K562 (cell line): ENCODE results near the gene CNOT10. TPM values are rescaled to one million over a fixed set of nuclear protein-coding genes. Genes with fewer than 3 reads are reported as not detected.

Source experiments
- ATAC-seq: fragments of 200-7000 bp; cut with Tn5 transposase; 3 replicates; pipeline ENCODE4 v1.9.1; 2020; ENCODE audit warnings: moderate library complexity
- BruUV-seq: library from RNA; stranded (reverse); fragments of 400-500 nt; replicated peaks from 2 replicates; lab custom pipeline; 2021; lab: Mats Ljungman, UMichigan
- CTCF ChIA-PET: fragments of 300-600 bp; formaldehyde crosslinking; extraction: SDS; loops from one replicate; lab custom pipeline; 2021; ENCODE audit warnings: low intra/inter-chr PET ratio; lab: Yijun Ruan, JAX
- POLR2A ChIA-PET: fragments of 300-600, 350-650 bp; sonication (Branson Sonifier 250); formaldehyde crosslinking; extraction: SDS; loops from one replicate; lab custom pipeline; 2021; ENCODE audit warnings: antibody characterized with exemption, inconsistent platforms; lab: Yijun Ruan, JAX
- DNase-seq, 4 experiments: peaks; one replicate each; pipeline versions ENCODE4 v3.0.0 to v3.0.0-alpha.2; 2011 to 2018; ENCODE audit warnings: low spot score in 3 of 4, mixed read lengths in 3 of 4; ENCODE audit errors: extremely low read depth in 1 of 4
- FAIRE-seq: peaks from 2 replicates; lab custom pipeline; 2011; peaks lifted over from hg19 to GRCh38; lab: Jason Lieb, UNC
- H2AFZ ChIP-seq: 2 replicates; pipeline ENCODE4 v1.6.0; 2011; ENCODE audit warnings: low read depth, low read length, control low read depth, inconsistent platforms
- H3K27ac ChIP-seq: fragments of 200-600 bp; 3 replicates; pipeline ENCODE4 v1.8.0; 2011; ENCODE audit warnings: low read depth, mild to moderate bottlenecking, control low read depth, inconsistent platforms, low read length, moderate library complexity, mixed read lengths; ENCODE audit errors: extremely low read depth
- H3K27me3 ChIP-seq, 2 experiments: fragments of 300-600 bp in 1 of 2; 2 replicates in 1 of 2; 3 replicates in 1 of 2; pipeline versions ENCODE4 v1.6.0 to v1.8.0; 2011; ENCODE audit warnings: inconsistent platforms in 2 of 2, low read length in 2 of 2, mild to moderate bottlenecking in 1 of 2, mixed read lengths in 1 of 2, moderate library complexity in 1 of 2; ENCODE audit not compliant: control insufficient read depth in 2 of 2, insufficient read depth in 2 of 2
- H3K36me3 ChIP-seq: fragments of 300-600 bp; 3 replicates; pipeline ENCODE4 v1.8.0; 2011; ENCODE audit warnings: mild to moderate bottlenecking, low read length, inconsistent platforms; ENCODE audit not compliant: control insufficient read depth, insufficient read depth
- H3K4me1 ChIP-seq, 2 experiments: fragments of 200-600 bp in 1 of 2; replicated peaks in 1 of 2; 2 replicates in 1 of 2; 3 replicates in 1 of 2; pipeline versions ENCODE4 v1.5.1 to v1.8.0; 2011; ENCODE audit warnings: inconsistent platforms in 2 of 2, low read length in 2 of 2, mild to moderate bottlenecking in 1 of 2, mixed read lengths in 1 of 2, moderate library complexity in 1 of 2; ENCODE audit not compliant: control insufficient read depth in 2 of 2, insufficient read depth in 2 of 2
- H3K4me2 ChIP-seq: 2 replicates; pipeline ENCODE4 v1.6.1; 2011; ENCODE audit warnings: low read length, control low read depth, inconsistent platforms, mixed read lengths; ENCODE audit not compliant: insufficient read depth
- H3K4me3 ChIP-seq: fragments of 200-600 bp; sonication (generic), shearing (Covaris generic); 2 replicates; pipeline ENCODE4 v1.5.1; 2016; ENCODE audit warnings: control low read depth, inconsistent platforms
- H3K79me2 ChIP-seq: fragments of 200-600 bp; 3 replicates; pipeline ENCODE4 v1.8.0; 2011; ENCODE audit warnings: low read length, inconsistent platforms; ENCODE audit not compliant: control insufficient read depth, insufficient read depth
- H3K9ac ChIP-seq, 2 experiments: 2 replicates each; pipeline versions ENCODE4 v1.6.0 to v1.6.1; 2011; ENCODE audit warnings: low read depth in 2 of 2, low read length in 2 of 2, control low read depth in 1 of 2, inconsistent platforms in 1 of 2, mild to moderate bottlenecking in 1 of 2, mixed read lengths in 1 of 2; ENCODE audit not compliant: insufficient read depth in 1 of 2
- H3K9me1 ChIP-seq: one replicate; pipeline ENCODE4 v1.6.0; 2011; ENCODE audit warnings: inconsistent platforms, mild to moderate bottlenecking, low read length, moderate library complexity; ENCODE audit not compliant: control insufficient read depth, insufficient read depth
- H3K9me3 ChIP-seq: replicated peaks from 2 replicates; pipeline ENCODE4 v1.5.1; 2011; ENCODE audit warnings: low read depth, low read length, inconsistent platforms; ENCODE audit not compliant: control insufficient read depth, insufficient read depth
- H4K20me1 ChIP-seq: replicated peaks from 2 replicates; pipeline ENCODE4 v1.6.1; 2011; ENCODE audit warnings: low read length, inconsistent platforms, mixed read lengths; ENCODE audit not compliant: control insufficient read depth, insufficient read depth
- BCOR ChIP-seq: fragments of 450-650 bp; IDR thresholded peaks from 2 replicates; pipeline ENCODE4 v1.6.1; 2016
- CBX2 ChIP-seq: fragments of 200-600 bp; sonication (generic); IDR thresholded peaks from one replicate; pipeline ENCODE4 v1.6.1; 2012; ENCODE audit warnings: mild to moderate bottlenecking, low read length, inconsistent platforms; ENCODE audit not compliant: insufficient read depth, poor library complexity, severe bottlenecking
- EZH2 ChIP-seq: IDR thresholded peaks from 2 replicates; pipeline ENCODE4 v1.6.1; 2012; ENCODE audit warnings: low read depth, mild to moderate bottlenecking, inconsistent platforms, low read length, borderline replicate concordance
- HDAC8 ChIP-seq: fragments of 450-650 bp; IDR thresholded peaks from 2 replicates; pipeline ENCODE4 v1.6.1; 2016; ENCODE audit warnings: mild to moderate bottlenecking, missing genetic modification characterization, moderate library complexity, missing compliant biosample characterization
- HMGN3 ChIP-seq: IDR thresholded peaks from 2 replicates; pipeline ENCODE4 v1.6.1; 2011; ENCODE audit warnings: borderline replicate concordance, low read depth, mild to moderate bottlenecking, mixed read lengths, low read length; ENCODE audit not compliant: insufficient read length; ENCODE audit errors: extremely low read depth
- NRF1 ChIP-seq, 2 experiments: fragments of 450-650 bp; IDR thresholded peaks in 1 of 2; conservative IDR thresholded peaks in 1 of 2; 2 replicates each; pipeline ENCODE4 v1.6.1; 2014; ENCODE audit warnings: mild to moderate bottlenecking in 2 of 2
- RB1 ChIP-seq: fragments of 450-650 bp; IDR thresholded peaks from 2 replicates; pipeline ENCODE4 v1.6.1; 2017; ENCODE audit warnings: low read depth, mild to moderate bottlenecking
- UBTF ChIP-seq, 2 experiments: IDR thresholded peaks; 2 replicates each; pipeline ENCODE4 v1.6.1; 2012; ENCODE audit warnings: improper control_type of control experiment in 2 of 2, low read depth in 2 of 2, low read length in 2 of 2, borderline replicate concordance in 1 of 2
- ZFP1 ChIP-seq: fragments of 450-650 bp; formaldehyde crosslinking; IDR thresholded peaks from 2 replicates; pipeline ENCODE4 v1.4.0; 2020; ENCODE audit warnings: mild to moderate bottlenecking, mixed read lengths
- ZMIZ1 ChIP-seq, 2 experiments: fragments of 150-350 bp in 1 of 2; IDR thresholded peaks; 2 replicates each; pipeline ENCODE4 v1.6.1; 2012 to 2016; ENCODE audit warnings: low read depth in 2 of 2, low read length in 2 of 2, mild to moderate bottlenecking in 1 of 2, moderate library complexity in 1 of 2
- ZNF24 ChIP-seq: fragments of 450-650 bp; IDR thresholded peaks from 2 replicates; pipeline ENCODE4 v1.6.1; 2016
- ZNF512 ChIP-seq: IDR thresholded peaks from 2 replicates; pipeline ENCODE4 v1.6.1; 2016; ENCODE audit warnings: missing genetic modification characterization, missing compliant biosample characterization
- ZNF717 ChIP-seq: fragments of 250-450 bp; sonication (Bioruptor Pico); IDR thresholded peaks from 2 replicates; pipeline ENCODE4 v1.5.0; 2021
- WGBS: fragments of 100-300 bp; shearing (Covaris generic); methylation state at CpG from one replicate; pipeline ENCODE4 v1.1.6; 2016; ENCODE audit warnings: low coverage, mixed read lengths; ENCODE audit not compliant: insufficient coverage; ENCODE audit errors: missing lambda C conversion rate; 5-methylcytosine and 5-hydroxymethylcytosine counted together
- in situ Hi-C: fragments of 300-500 bp; cut with MboI; formaldehyde crosslinking; loops from 4 replicates; pipeline ENCODE4 v1.15.0; 2018; ENCODE audit warnings: inconsistent platforms, mixed read lengths
- intact Hi-C: fragments of 100-400 bp; cut with micrococcal nuclease; formaldehyde crosslinking; loops from 2 replicates; pipeline ENCODE4 v1.14.2; 2022
- polyA plus RNA-seq, 8 experiments: library from polyadenylated mRNA; depleted of rRNA in 4 of 8; stranded (reverse) in 5 of 8; unstranded in 3 of 8; fragments of >200 nt; fragmentation: Nextera tagmentation in 2 of 8; fragmentation: Illumina TruSeq in 1 of 8; extraction: Ambion mirVana in 2 of 8; extraction: Trizol in 1 of 8; gene quantifications; 2 replicates each; pipeline versions ENCODE4 v1.2.1 to v1.2.3, GENCODE V29; 2011 to 2014; ENCODE audit warnings: inconsistent platforms in 1 of 8, missing spikeins in 1 of 8
- total RNA-seq, 7 experiments: library from RNA; depleted of rRNA in 6 of 7; stranded (reverse); fragments of >200 nt in 6 of 7; fragmentation: Illumina TruSeq in 2 of 7; extraction: Trizol in 2 of 7; gene quantifications; 2 replicates each; pipeline versions ENCODE4 v1.2.1 to v1.2.3, GENCODE V29; 2011 to 2021; ENCODE audit warnings: low replicate concordance in 1 of 7

The CNOT10 gene
- total and polyA plus RNA-seq, 9 of the 15 experiments (the other 6 are each of a cell fraction or from before 2014, with no cell fraction given) = 35.7 to 114 (median 81.9) TPM

GRCh38 chr3:32821686-32822296 is 136.8 kb downstream of the CNOT10 start:
- no TSS peak for BruUV-seq
- ChIA-PET CTCF (no interaction called here), POLR2A (interaction anchor here (1.5 to 1.9 kb wide), 2 partner anchors 14 to 37 kb away, joined by 6 to 7 read pairs; no protein-coding TSS in a partner anchor)
- Histone ChIP-seq H3K79me2 (no peaks in the 10 kb centered on the region), H3K4me1 (peaks cover 0 to 11% of the 10 kb centered on the region in 2 experiments; a peak in 2 of 5 replicates), H3K4me3 (no peak overlapping the region), H2AFZ (no peak overlapping the region), H3K36me3 (no peaks in the 10 kb centered on the region), H3K9me3 (peaks cover 10% of the 10 kb centered on the region), H3K4me2 (no peak overlapping the region), H3K9me1 (no peaks in the 10 kb centered on the region), H3K9ac (no peak overlapping the region; a peak in 1 of 4 replicates), H3K27ac (no peak overlapping the region), H4K20me1 (no peaks in the 10 kb centered on the region), H3K27me3 (peaks cover 58 to 70% of the 10 kb centered on the region in 2 experiments)
- intact Hi-C loops = no loop called here
- FAIRE-seq = no peak
- DNase-seq = peak; percentile 11 to 49 (median 41)
- ATAC-seq = peak; percentile 89
- in situ Hi-C loops = no loop called here
- 8% methylated on average over 44 of the region's 44 CpGs for WGBS
- TF ChIP-seq ZFP1 (CRISPR knock-in tag) (no peak), ZNF717 (CRISPR knock-in tag) (no peak), ZNF512 (no peak), BCOR (no peak), CBX2 (peak; percentile 70), HMGN3 (peak; percentile 42), EZH2 (peak; percentile 42; the same call in 1 of the 2 replicates), UBTF (IDR thresholded peaks at IDR 0.05; ENCODE audit: borderline replicate concordance in 1 of 2, low read depth in 2 of 2, low read length in 2 of 2) (peak; percentile 79 to 92; a peak in 3 of 4 replicates), NRF1 (conservative IDR thresholded peaks at IDR 0.05 in 1 of 2, IDR thresholded peaks at IDR 0.05 in 1 of 2) (peak in 1 of 2 experiments; percentile 61; a peak in 2 of 4 replicates), RB1 (no peak), ZNF24 (no peak), ZMIZ1 (IDR thresholded peaks at IDR 0.05; ENCODE audit: low read depth in 2 of 2, low read length in 2 of 2) (no peak), HDAC8 (tag) (no peak)
